HTR-8/SVneo (cell line): ENCODE measurements around the gene OR2T34.
A peak's percentile ranks its signal among the peaks of the same experiment; 100 is the strongest.
"Not testable (repeated sequence)": the region's sequence is repeated elsewhere in the genome, so short reads cannot be mapped to it uniquely, and the experiment has no call there.

Source experiments
- DNase-seq: peaks from one replicate; pipeline ENCODE4 v3.0.0; 2011; ENCODE audit warnings: low spot score, mixed read lengths; ENCODE audit not compliant: insufficient read length
- FAIRE-seq: peaks from 2 replicates; lab custom pipeline; 2011; peaks lifted over from hg19 to GRCh38; lab: Jason Lieb, UNC

OR2T34 gene, protein sequence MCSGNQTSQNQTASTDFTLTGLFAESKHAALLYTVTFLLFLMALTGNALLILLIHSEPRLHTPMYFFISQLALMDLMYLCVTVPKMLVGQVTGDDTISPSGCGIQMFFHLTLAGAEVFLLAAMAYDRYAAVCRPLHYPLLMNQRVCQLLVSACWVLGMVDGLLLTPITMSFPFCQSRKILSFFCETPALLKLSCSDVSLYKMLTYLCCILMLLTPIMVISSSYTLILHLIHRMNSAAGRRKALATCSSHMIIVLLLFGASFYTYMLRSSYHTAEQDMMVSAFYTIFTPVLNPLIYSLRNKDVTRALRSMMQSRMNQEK

DNA sequence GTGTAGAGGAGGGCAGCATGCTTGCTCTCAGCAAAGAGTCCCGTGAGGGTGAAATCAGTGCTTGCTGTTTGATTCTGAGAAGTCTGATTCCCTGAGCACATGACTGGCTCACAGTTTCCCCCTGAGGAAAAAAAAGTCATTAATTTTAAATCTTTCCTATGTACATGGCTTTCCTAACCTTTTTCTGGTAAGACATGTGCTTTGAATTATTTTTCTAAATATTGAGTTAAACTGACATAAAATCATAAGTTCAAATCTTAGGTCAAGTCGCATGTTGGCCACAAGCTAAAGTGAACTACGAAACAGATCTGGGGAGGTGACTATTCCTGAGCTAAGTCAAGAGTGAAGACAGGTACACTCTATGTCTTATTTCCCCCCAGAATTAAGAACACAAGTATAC is at the start of gene OR2T34:
Gene OR2T34 (minus strand): TSS at position 101 of the 400 bp plus-strand sequence. CDS start 0 bp downstream, at position 101.
- peak; percentile 33 for FAIRE-seq
- not testable (repeated sequence) for DNase-seq

DNA sequence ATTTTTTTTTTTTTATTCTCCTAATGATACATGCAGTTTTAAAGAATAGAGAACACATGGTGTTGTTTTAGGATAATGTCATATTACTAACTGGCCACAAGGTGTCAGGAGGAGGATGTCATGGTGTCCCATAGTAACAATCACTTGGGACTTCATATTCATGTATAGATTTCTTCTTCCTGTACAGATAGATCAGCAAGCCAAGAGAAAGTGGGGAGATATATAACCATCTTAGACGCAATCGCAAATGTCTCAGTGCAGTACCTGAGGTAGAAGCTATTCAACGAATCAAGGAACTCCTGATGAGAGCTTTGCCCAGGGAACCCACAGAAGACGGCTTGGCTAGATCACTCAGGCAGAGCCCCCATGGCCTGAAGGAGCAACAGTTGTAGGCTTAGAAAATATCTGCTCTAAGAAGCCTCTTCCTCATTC is 48.0 kb upstream of the OR2T34 start:
- FAIRE-seq, result no peak
- DNase-seq, result peak; percentile 56

DNA sequence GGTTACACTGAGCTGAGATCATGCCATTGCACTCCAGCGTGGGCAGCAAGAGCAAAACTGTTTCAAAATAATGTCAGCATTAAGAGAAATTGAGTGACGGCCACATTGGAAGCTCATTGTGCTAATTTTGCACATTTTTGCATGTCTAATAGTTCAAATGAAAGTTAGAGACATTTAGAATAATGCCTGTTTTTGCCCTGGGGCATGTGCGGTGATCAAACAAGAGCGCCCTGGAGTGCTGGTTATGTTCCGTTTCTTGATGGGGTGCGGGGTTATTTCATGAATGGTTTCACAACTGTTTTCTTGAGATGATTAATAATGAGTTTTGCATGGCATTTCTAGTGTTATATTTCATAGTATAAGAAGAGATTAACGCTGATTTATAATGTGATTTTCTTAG is 47.2 kb upstream of the OR2T34 start:
- FAIRE-seq (no peak), DNase-seq (no peak)

DNA sequence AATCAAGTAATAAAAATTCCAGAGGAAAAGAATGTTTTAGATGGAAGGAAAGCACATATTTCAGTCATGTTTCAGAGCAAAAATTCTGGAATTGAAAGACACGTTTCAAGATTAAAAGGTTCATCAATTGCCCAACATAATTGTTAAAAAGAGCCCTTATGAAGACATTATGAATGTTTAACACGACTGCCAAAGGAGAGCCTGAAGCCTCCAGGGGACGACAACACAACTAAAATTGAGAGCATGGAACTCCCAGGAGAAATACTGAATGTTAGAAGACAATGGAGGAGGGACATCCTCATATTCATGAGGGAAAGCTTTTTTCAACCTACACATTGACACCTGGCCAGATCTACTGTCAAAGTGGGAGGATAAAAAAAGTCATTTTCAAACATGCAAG is 44.3 kb upstream of the OR2T34 start:
- peak; percentile 46 for DNase-seq
- no peak for FAIRE-seq

DNA sequence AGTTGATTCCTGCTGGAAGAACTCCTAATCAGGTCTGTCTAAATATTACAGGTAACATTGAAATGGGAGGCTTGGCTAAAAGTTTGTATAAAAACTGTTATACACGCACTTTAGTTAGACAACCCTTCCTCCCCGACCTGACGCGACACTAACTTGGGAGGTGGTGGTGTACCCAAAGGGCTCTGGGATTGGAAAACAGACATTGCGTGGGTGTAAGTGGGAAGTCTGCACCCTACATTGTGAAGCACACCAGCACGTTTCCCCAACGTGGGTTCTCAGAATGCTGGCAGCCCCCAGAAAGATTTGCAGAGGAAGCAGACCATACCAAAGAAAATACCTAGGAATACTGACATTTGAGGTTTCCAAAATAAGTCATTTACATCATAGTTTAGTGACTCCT is 43.6 kb upstream of the OR2T34 start:
- no peak for DNase-seq
- FAIRE-seq, result no peak

DNA sequence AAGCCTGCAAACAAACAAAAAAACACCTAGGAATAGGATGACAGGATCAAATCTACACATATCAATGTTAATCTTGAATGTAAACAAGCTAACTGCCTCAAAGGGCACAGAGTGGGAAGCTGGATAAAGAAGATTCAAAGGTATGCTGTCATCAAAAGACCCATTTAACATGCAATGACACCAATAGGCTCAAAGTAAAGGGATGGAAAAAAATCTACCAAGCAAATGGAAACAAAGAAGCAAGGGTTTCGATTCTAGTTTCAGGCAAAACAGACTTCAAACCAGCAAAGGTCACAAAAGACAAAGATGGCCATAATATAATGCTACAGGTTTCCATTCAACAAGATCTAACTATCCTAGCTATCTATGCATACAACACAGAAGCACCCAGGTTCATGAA is 39.2 kb upstream of the OR2T34 start:
- FAIRE-seq (no peak), DNase-seq (no peak)

DNA sequence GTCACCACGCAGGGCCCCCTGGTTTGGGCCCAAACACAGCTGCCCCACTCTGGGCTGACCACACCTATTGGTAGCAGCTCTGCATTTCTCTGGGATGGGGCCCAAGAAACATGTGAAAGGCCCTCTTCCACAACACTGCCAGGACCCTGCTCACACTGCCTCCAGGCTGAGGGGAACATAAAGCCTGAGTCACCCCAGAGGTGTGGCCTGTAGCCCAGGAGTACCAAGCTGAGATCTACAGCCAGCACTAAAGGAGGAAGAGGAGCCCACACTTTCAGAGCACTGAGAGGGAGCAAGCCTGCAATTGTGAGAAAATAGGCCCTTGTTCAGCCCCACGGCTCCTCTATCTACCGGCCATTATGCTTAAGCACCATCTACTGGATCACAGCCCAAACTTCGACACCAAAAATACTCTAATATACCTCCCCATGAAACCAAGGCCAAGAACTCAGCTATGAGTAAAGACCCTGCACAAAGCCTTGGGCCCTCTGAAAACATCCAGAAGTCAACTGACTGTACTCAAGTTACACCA is 37.4 kb upstream of the OR2T34 start:
- FAIRE-seq (no peak), DNase-seq (no peak)

DNA sequence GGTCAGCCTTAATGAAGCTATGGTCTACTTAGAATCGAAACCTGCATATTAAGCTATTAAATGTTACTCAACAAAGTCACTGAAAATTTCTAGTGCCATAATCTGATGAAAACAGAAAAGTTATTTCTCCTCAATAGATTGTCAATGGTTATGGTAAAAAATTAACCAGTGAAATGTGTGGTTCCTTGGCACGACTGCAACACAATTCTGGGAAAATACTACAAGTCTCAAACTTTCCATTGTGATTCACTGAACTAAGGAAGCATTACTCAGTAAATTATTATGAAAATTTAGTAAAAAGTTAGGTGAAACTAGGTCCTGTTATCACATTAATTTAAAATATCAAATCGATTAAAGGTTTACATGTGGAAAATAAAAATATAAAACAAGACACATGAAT is 35.7 kb upstream of the OR2T34 start:
- DNase-seq, result no peak
- FAIRE-seq, result no peak

DNA sequence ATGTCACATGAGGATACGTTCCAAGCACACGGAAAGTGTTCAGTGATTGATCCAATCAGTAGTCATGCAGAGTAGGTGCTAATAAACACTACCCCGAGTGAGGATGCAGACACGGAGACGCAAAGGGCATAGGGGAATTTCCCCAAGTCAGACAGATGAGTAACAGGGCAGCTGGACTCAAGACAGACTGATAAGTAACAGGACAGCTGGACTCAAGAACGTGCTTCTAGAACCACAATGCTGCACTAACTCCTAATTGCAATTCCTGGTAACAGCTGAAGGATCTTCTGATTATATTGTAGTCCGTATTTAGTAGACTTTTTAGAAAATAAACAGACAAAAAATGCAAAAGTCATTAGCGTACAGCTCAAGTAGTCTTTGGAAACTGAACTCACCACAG is 24.8 kb upstream of the OR2T34 start:
- no peak for DNase-seq

DNA sequence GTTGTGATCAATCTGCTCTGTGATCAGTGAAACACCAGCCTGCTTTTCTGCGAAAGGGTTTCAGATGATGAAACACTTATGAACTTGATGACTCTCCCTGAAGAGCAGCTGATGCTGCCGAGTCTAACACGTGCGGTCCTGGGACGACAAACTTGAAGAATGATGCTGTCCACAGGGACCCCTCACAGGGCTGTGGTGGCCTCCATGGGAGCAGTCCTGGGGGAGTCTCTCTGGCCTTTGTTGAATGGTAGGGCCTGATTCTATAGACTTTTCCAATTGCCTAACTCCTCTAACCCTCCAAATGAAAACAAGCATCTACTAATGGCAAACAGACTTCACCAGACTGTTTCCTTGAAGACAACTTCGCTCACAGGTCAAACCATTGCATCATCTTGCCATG is 23.0 kb upstream of the OR2T34 start, which contains the start of gene OR2T10:
Gene OR2T10 (minus strand): TSS at position 112 of the 400 bp plus-strand sequence. CDS start 3,932 bp downstream, outside the sequence.
- DNase-seq, result no peak
- no peak for FAIRE-seq

More for the DNA sequence above, 24.8 kb upstream of the OR2T34 start:
- peak; percentile 20 for FAIRE-seq

DNA sequence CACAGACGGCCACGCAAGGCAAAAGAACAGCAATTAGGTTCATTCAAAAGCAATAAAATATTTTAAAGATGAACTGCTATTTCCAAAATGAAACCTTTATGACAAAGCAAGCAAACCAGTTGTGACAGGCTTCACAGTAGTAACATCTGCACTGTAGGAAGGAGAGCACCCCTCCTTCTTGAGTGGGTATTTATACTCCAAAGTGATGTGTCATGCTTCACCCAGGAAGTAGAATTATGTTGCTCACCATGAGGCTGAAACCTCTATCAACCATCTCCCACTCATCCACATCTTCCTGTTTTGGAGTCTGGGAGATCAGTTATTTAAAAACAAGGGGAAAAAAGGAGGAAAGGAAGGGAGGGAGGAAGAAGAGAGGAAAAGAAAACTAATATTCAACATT is 22.1 kb upstream of the OR2T34 start:
- FAIRE-seq, result no peak
- peak; percentile 9 for DNase-seq

DNA sequence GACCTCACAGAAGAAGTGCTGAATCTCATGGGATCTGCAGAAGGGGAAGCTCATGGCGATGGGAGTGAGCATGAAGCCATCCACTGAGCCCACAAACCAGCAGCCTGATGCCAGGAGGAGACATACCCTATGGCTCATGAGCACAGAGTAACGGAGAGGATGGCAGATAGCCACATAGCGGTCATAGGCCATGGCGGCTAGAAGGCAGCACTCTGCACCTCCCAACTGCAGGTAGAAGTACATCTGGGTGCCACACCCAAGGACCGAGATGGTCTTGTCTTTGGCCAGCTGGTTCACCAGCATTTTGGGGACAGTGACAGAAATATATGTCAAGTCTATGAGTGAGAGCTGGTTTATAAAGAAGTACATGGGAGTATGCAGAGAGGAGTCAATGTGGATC is 18.7 kb upstream of the OR2T34 start:
- FAIRE-seq (no peak), DNase-seq (no peak)

DNA sequence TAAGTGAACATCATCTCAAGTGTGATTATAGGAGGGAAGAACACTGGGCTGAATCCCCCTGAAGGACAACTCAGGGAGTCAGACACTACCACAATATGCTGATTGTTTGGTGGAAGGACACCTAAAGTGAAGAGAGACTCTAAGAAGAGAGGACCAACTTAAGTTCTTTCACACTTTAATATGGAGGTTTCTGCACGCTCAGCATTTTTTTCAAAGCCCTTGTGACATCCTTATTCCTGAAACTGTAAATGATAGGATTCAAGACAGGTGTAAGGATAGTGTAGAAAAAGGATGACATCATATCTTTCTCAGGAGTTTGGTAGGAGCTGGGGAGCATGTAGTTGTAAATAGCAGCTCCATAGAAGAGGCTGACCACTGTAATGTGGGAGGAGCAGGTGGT is 18.1 kb upstream of the OR2T34 start:
- FAIRE-seq, result no peak

DNA sequence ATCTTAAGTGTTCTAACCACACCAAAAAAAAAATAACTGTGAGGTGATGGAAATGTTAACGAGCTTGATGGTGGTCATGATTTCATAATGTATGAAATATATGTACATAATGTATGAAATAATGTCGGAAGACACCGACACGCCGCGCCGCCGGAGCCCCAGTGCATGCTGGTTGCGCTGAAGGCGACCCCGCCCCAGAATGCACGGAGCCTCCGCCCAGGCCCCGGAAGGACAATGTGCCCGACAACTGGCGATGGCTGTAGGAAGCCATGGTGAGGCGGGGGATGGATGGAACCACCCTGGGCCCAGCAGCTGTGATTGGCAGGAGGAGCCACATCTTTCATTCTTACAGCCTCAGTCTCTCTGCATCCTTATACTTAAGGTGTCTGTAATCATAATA is 15.5 kb upstream of the OR2T34 start:
- no peak for FAIRE-seq

More for the DNA sequence above, 18.1 kb upstream of the OR2T34 start:
- DNase-seq, result no peak

DNA sequence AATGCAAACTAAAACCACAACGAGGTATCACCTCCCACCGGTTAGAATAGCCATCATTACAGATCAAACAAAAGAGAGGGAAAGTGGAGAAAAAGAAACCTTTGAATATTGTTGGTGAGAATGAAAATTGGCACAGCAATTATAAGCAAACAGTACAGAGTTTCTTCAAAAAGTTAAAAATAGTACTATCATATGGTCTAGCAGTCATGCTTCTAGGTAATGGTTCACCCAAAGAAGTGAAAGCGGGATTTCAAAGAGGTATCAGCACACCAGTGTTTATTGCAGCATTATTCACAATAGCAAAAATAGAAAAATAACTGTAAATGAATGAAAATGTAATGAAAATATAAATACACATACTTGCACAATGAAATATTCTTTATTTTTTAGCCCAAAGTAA is 14.8 kb upstream of the OR2T34 start:
- FAIRE-seq, result no peak

More for the DNA sequence above, 15.5 kb upstream of the OR2T34 start:
- DNase-seq, result no peak

DNA sequence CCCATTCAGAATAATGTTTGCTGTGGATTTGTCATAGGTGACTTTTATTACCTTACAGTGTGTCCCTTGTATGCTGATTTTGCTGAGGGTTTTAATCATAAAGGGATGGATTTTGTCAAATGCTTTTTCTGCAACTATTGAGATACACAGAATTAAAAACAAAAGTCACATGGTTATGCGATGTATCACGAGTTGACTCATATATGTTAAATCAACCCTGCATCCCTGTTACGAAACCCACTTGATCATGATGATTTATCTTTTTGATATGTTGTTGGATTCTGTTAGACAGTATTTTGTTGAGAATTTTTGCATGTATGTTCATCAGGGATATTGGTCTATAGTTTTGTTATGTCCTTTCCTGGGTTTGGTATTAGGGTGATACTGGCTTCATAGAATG is 10.7 kb upstream of the OR2T34 start:
- FAIRE-seq (no peak), DNase-seq (no peak)

More for the DNA sequence above, 14.8 kb upstream of the OR2T34 start:
- no peak for DNase-seq

DNA sequence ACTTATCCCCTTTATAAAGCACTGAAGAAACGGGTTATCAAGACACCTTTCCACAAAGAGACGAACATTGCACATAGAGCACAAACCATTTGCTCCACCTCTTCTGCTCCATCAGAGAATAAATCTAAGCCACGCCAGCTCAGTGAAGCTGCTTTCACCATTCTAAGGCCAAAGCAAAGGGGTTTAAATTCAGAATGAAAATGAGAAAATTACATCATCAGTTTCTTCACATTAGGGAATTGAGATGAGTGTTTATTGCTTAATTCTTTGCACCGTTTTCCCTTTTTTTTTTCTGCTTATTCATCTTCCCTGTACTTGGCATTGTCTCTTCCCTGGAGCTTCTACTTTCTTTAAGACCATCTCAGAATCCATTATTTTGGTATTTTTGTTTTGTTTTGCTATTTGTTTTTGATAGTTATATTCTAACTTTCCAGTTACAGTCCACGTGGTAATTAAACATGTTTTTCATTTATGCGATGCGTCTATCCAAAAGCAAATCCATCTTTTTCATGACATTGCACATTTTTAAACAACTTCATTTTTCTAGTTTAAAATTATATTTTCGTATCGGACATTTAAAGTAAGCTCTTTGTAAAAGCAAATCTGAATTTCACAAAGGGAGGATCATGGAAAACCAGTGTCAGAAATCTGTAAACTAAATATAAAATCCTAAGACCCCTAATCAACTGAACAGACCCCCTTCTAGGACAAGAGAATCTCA is 1.9 kb upstream of the OR2T34 start:
- no peak for DNase-seq
- no peak for FAIRE-seq

DNA sequence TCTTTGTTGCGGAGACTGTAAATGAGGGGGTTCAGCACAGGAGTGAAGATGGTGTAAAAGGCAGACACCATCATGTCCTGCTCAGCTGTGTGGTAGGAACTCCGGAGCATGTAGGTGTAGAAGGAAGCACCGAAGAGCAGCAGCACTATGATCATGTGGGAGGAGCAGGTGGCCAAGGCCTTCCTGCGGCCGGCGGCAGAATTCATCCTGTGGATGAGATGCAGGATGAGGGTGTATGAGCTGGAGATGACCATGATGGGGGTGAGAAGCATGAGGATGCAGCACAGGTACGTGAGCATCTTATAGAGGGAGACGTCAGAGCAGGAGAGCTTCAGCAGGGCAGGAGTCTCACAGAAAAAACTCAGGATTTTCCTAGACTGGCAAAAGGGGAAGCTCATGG is 701 bp downstream of the OR2T34 start:
- FAIRE-seq, result peak; percentile 68
- not testable (repeated sequence) for DNase-seq

DNA sequence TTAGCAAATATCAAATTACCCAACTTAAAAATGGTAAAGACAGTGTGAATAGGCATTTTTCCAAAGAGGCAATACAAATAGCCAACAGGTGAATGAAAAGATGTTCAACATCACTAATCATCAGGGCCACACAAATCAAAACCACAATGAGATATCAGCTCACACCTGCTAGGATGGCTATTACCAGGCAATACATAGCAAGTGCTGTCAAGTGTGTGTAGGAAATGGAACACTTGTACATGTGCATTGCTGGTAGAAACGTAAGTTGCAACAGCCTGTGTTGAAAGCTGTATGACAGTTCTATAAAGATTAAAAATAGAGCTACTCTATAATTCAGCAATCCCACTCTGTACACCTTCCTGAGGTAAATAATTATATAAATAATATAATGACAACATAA is 2.5 kb downstream of the OR2T34 start:
- DNase-seq, result not testable (repeated sequence)
- peak; percentile 68 for FAIRE-seq

DNA sequence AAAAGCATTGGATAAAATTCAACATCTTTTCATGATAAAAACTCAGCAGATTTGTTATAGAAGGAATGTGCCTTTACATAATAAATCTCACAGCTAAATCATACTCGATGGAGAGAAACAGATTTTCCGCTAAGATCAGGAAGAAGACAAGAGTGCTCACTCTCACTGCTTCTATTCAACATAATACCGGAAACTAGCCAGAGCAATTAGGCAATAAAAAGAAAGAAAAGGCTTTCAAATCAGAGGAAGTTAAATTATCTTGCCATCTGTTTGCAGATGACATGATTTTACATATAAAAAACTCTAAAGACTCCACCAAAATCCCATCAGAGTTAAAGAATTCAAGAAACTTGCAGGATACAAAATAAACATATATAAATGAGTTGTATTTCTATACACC is 3.7 kb downstream of the OR2T34 start:
- FAIRE-seq, DNase-seq: not testable (repeated sequence)

DNA sequence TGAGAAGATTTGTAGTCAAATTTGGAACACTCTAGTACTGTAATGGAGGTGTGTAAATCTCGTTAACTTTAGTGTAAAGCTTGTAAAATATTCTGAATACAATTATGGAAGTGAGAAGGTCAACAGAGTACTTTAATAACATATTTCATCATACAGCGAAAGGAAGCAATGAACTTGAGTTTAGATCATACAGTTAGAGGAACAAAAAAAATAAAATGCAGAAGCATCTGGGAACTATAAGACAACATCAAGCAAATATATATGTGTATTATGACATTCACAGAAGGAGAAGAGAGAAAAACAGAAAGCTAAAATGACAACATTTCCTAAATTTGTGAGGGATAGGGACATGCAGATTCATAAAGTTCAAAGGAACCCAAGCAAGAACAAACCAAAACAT is 5.5 kb downstream of the OR2T34 start:
- not testable (repeated sequence) for FAIRE-seq

More for the DNA sequence above, 5.5 kb downstream of the OR2T34 start:
- not testable (repeated sequence) for DNase-seq
